ENCODE results near the gene AKR1C1.

- TF ChIP-seq ZFP3 (CRISPR knock-in tag; IDR thresholded peaks at IDR 0.05): no peak
- TF ChIP-seq PATZ1 (CRISPR knock-in tag; IDR thresholded peaks at IDR 0.05; ENCODE audit: borderline replicate concordance): no peak
- TF ChIP-seq GLIS3 (CRISPR knock-in tag; IDR thresholded peaks at IDR 0.05): no peak
These were observed 50.2 kb downstream of the AKR1C1 start for GRCh38 chr10:5013385-5013784.
